SJCRH30 (cell line): ENCODE measurements around the gene L3MBTL3. TPM values are rescaled to one million over a fixed set of nuclear protein-coding genes. Genes with fewer than 3 reads are reported as not detected.
A peak's percentile ranks its signal among the peaks of the same experiment; 100 is the strongest.

Experiments used
- DNase-seq, 2 experiments: peaks; one replicate each; pipeline ENCODE4 v3.0.0-alpha.2; 2015 to 2020
- H3K27ac ChIP-seq: fragments of 250-450 bp; sonication (Bioruptor Pico); 2 replicates; pipeline ENCODE4 v1.5.1; 2020; ENCODE audit warnings: mild to moderate bottlenecking, moderate library complexity
- H3K27me3 ChIP-seq: fragments of 250-450 bp; sonication (Bioruptor Pico); 2 replicates; pipeline ENCODE4 v1.5.1; 2020; ENCODE audit warnings: mild to moderate bottlenecking, moderate library complexity
- H3K36me3 ChIP-seq: fragments of 250-450 bp; sonication (Bioruptor Pico); 2 replicates; pipeline ENCODE4 v1.5.1; 2020; ENCODE audit warnings: mild to moderate bottlenecking, moderate library complexity
- H3K4me1 ChIP-seq: fragments of 250-450 bp; sonication (Bioruptor Pico); 2 replicates; pipeline ENCODE4 v1.5.1; 2020; ENCODE audit warnings: mild to moderate bottlenecking, moderate library complexity
- H3K4me3 ChIP-seq: fragments of 250-450 bp; sonication (Bioruptor Pico); 2 replicates; pipeline ENCODE4 v1.5.1; 2020; ENCODE audit warnings: mild to moderate bottlenecking, moderate library complexity
- H3K9me3 ChIP-seq: fragments of 250-450 bp; sonication (Bioruptor Pico); replicated peaks from 2 replicates; pipeline ENCODE4 v1.5.1; 2020; ENCODE audit warnings: mild to moderate bottlenecking, moderate library complexity
- total RNA-seq: library from RNA; depleted of rRNA; stranded (reverse); fragments of >200 nt; shearing (Covaris generic); gene quantifications from 2 replicates; pipeline ENCODE4 v1.2.3, GENCODE V29; 2014

L3MBTL3 gene
- total RNA-seq, 1 experiment from 2014 or later = 9.8 TPM

DNA sequence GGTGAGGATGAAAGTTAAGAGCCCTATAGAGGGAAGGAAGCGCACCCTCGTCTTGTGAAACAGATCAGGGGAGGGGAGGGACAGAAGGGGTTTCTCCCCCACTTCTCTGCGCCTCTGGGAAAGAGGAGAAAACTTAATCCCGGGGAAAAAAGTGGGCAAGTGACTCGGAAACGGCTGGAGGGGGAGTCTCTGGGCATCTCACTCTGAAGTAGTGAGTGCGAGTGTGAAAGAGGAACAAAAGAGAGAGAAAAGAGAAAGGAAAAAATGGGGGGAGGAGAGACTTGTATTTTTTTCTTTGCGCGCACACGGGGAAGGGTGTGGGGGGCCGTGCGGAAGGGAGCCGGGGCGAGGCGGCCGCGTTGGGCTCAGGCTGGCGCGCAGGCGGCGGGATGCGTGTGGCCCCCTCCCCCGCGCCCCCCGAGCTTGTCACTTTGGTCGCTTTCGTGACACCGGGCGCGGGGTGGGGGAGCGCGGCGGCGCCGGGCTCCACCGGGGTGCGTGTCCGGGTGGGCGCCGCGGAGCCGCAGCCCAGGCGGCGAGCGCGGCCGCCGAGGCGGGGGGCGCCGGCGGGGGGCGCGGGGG lies 454 bp downstream of the L3MBTL3 start:
- no peak for DNase-seq
- H3K4me3 ChIP-seq = peak overlapping the region; percentile 97

DNA sequence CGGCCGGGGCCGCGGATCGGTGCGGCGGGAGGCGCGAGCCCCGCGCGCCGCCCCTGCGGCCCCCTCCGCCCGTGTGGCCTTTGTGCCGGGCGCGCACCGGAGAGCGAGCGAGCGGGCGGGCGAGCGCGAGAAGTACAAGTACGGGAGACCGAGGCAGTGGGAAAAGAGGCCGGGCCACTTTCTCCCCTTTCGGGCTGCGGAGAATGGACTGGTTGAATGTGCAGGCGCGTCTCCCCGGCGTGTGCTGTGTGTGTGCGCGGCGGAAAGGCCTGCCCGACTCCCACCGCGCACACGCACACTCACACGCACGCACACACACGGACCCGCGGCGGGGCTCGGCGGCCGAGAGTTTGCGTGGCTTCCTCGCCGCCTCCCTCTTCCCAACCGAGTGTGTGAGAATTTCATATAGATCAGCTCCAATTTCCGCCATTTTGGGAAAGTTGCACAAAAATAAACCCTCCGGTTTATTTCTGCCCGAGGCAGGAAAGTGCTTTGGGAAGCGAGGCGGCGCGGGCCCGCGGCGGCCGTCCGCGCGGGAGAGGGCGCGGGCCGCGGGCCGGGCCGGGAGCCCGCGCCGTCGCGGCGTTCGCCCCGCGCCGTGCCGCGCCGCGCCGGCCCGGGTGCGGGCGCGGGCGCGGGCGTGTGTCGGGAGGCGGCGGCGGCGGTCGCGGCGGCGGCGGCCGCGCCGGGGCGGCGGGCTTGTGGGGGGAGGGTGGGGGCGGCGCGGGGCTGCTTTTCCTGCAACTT lies 1.1 kb downstream of the L3MBTL3 start:
- Histone ChIP-seq H3K27ac (peak overlapping the region; percentile 48; the same call in 1 of the 2 replicates), H3K9me3 (no peaks in the 10 kb centered on the region), H3K36me3 (no peaks in the 10 kb centered on the region), H3K27me3 (no peaks in the 10 kb centered on the region), H3K4me3 (peak overlapping the region; percentile 97), H3K4me1 (no peaks in the 10 kb centered on the region)
- peak; percentile 44 to 60 for DNase-seq

More for the DNA sequence above, 454 bp downstream of the L3MBTL3 start:
- Histone ChIP-seq H3K4me1 (no peaks in the 10 kb centered on the region), H3K36me3 (no peaks in the 10 kb centered on the region), H3K27me3 (no peaks in the 10 kb centered on the region), H3K9me3 (no peaks in the 10 kb centered on the region), H3K27ac (peak overlapping the region; percentile 13; the same call in 1 of the 2 replicates)

DNA sequence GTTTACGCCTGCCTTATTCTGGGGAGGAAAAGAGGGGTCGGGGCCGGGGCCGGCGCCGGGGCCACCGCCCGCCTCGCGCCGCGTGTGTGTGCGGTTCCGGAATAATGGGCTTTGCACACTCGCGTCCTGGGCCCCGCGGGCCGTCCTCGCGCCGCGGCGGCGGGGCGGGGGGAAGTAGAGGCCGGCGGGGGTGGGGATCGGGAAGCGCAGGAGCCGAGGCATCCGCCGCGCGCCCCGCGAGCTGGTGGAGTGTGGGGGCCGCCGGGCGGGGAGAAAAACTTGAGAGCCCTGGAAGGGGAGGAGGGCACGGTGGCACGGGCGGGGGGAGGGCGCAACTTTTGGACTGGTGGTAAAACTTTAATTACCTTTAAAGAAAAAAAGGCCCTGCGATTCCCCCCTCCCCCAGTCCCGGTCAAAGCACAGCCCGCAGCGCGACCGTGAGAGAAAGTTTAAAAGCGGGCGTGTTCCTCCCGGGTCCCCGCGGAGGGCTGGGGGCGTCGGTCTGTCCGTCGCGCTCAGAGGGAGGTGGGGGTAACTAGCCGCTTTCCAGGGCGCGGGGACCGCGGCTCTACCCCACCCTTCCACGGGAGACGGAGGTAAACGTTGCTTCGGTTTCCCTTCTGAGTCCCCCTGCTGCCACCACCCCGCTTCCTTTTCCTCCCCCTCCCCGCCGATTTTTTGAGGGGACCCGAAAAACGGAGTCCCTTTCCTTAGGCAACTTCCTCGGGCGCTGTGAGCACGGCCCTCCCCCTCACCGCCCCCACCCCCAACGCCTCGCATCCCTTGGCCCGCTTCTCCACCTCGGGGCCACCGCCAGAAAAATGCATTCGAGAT lies 1.9 kb downstream of the L3MBTL3 start:
- no peaks in the 10 kb centered on the region for H3K4me1 ChIP-seq
- H3K9me3 ChIP-seq = no peaks in the 10 kb centered on the region
- H3K27ac ChIP-seq = no peak overlapping the region
- peak overlapping the region; percentile 97 for H3K4me3 ChIP-seq
- DNase-seq = peak; percentile 23 to 40
- no peaks in the 10 kb centered on the region for H3K27me3 ChIP-seq
- H3K36me3 ChIP-seq = no peaks in the 10 kb centered on the region; the same call in 1 of the 2 replicates

DNA sequence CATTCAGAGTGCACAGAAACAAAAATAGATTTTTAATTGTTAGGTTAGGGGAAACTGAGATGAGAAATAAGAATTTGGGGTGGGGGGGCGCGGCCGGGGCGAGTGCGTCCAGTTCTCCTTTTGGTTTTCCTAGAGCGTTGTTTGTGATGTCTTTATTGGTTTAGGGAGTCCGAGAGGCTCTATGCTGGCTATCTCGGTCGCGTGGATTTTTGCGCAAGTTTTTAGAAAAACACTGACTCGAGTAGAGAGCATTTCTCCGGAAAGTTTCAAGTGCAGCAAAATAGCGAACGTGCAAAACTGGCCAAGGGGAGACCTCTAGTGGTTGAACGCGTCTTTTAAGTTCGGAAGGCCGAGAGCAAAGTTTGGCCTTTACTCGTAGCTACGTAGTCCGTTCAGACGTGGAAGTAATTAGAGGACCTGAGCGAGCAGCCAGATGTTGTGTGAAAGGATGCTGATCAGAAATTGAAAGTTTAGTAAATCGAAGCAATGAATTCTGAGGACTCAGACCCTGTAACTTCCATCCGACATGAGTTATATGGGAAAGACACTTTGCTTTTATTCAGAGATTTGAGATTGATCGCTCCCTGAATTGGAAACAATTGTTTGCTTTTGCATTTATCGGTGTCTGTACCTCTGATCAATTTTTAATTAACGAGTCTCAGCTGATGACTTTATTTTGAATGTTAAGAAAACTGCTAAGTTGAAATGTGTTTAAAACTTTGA lies 2.7 kb downstream of the L3MBTL3 start:
- DNase-seq = peak; percentile 74 to 91

DNA sequence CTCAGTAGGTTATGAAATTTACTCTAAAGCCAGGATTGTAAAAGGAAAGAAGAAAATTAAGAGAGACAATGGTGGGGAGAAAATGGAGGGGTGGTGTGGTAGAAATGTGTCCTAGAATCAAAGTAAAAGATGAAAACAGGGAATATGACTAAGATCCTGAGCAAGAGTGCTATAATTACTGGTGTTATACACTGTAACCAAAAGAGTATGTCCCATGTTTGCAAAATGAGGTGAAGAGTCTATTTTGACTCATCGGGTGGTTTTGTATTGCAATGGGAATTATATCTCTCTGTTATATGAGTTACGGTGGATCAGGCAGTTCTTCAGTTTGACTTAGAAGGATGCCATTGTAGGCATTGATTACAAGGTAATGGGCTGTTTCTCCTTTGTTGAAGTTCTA lies 8.5 kb downstream of the L3MBTL3 start:
- no peaks in the 10 kb centered on the region for H3K27me3 ChIP-seq
- H3K36me3 ChIP-seq = no peaks in the 10 kb centered on the region; the same call in 1 of the 2 replicates
- H3K9me3 ChIP-seq = no peaks in the 10 kb centered on the region
- H3K4me3 ChIP-seq = no peak overlapping the region
- no peaks in the 10 kb centered on the region for H3K4me1 ChIP-seq
- no peak for DNase-seq
- H3K27ac ChIP-seq = no peak overlapping the region

More for the DNA sequence above, 2.7 kb downstream of the L3MBTL3 start:
- no peak overlapping the region for H3K27ac ChIP-seq
- H3K36me3 ChIP-seq = no peaks in the 10 kb centered on the region; the same call in 1 of the 2 replicates
- H3K4me3 ChIP-seq = peak overlapping the region; percentile 97
- H3K4me1 ChIP-seq = no peaks in the 10 kb centered on the region
- H3K9me3 ChIP-seq = no peaks in the 10 kb centered on the region
- no peaks in the 10 kb centered on the region for H3K27me3 ChIP-seq

DNA sequence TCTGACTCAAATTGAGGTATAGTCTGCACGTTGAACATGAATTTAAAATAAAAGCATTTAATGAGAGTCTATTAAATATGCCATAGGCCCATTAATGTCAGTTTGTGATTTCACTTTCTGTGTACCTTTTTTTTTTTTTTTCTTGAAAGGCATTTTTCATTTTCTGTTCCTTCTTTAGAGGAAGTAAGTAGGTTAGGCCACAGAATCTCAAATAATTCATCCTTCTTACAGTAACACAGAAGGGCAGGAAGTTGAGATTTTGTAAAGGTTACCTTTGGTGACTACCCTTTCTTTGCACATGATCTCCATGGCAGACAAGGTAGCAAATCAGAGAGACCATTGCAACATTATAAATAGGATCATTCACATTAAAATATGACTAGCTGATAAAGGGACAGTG lies 9.6 kb downstream of the L3MBTL3 start:
- no peaks in the 10 kb centered on the region for H3K9me3 ChIP-seq
- DNase-seq = no peak
- no peak overlapping the region for H3K27ac ChIP-seq
- H3K27me3 ChIP-seq = no peaks in the 10 kb centered on the region
- H3K4me1 ChIP-seq = no peaks in the 10 kb centered on the region
- H3K36me3 ChIP-seq = no peaks in the 10 kb centered on the region; the same call in 1 of the 2 replicates
- H3K4me3 ChIP-seq = no peak overlapping the region

DNA sequence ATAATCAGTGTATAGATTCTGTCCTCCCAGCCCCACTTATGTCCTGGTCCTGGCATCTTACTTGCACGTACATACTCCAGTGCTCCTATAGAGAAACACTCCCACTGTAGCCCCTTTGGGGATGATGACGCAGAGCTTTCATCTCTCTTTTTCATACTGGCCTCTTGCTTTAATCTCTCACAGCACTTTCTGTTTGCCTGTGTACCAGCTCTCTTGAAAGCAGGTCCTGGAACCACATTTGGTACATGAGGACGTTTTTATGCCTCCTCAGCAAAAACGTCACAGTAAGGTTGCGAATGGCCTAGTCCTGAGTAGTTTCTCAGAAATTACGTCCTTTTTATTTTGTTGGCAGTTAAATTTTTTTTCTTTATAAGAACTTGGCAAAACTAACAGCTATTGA lies 10.8 kb downstream of the L3MBTL3 start:
- Histone ChIP-seq H3K27me3 (no peaks in the 10 kb centered on the region), H3K4me3 (no peak overlapping the region), H3K27ac (no peak overlapping the region), H3K4me1 (no peaks in the 10 kb centered on the region), H3K9me3 (no peaks in the 10 kb centered on the region), H3K36me3 (no peaks in the 10 kb centered on the region; the same call in 1 of the 2 replicates)
- no peak for DNase-seq

DNA sequence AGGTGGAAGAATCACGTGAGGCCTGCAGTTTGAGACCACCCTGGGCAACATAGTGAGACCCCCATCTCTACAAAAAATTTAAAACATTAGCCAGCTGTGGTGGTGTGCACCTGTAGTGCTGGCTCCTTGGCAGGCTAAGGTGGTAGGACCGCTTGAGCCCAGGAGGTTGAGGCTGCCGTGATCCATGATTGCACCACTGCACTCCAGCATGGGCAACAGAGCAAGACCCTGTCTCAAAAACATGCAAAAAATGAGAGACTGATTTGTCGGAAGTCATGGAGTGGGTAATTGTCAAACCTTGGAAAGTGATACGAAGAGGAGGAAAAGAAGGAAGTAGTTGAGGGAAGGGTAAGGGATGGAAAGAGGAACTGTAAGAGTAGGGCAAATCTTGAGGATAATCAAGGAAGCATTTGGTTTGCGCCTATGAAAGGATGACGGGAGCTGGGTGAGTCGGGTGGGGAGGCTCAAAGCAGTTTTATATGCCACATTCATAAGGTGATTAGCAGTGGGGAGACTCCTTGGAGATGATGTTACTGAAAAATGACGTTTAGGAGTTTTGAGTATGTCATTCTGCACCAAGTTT lies 14.5 kb downstream of the L3MBTL3 start:
- Histone ChIP-seq H3K9me3 (no peaks in the 10 kb centered on the region), H3K27ac (no peak overlapping the region), H3K27me3 (no peaks in the 10 kb centered on the region), H3K36me3 (no peaks in the 10 kb centered on the region), H3K4me1 (no peaks in the 10 kb centered on the region), H3K4me3 (no peak overlapping the region)
- no peak for DNase-seq

DNA sequence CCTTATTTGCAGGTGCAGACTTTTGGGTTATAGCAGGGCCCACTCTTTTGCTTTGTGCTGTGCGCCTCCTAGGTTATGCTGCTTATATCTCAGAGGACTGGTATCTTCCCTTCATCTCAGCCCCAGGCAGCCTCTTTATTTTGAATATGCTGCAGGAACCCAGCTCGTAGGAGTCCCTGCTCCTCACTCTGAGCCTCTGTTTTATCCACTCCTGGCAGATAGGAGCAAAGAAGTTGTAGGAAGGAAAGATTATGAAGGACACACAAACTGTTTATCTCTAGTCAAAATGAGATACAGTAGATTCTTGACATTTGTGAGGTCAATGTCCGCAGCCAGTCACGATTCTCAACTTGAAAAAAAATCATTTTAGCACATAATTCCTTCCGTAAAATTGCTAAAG lies 15.6 kb downstream of the L3MBTL3 start:
- no peak for DNase-seq
- H3K36me3 ChIP-seq = no peaks in the 10 kb centered on the region
- H3K4me1 ChIP-seq = no peaks in the 10 kb centered on the region
- H3K27ac ChIP-seq = no peak overlapping the region
- no peaks in the 10 kb centered on the region for H3K9me3 ChIP-seq
- no peak overlapping the region for H3K4me3 ChIP-seq
- H3K27me3 ChIP-seq = no peaks in the 10 kb centered on the region

DNA sequence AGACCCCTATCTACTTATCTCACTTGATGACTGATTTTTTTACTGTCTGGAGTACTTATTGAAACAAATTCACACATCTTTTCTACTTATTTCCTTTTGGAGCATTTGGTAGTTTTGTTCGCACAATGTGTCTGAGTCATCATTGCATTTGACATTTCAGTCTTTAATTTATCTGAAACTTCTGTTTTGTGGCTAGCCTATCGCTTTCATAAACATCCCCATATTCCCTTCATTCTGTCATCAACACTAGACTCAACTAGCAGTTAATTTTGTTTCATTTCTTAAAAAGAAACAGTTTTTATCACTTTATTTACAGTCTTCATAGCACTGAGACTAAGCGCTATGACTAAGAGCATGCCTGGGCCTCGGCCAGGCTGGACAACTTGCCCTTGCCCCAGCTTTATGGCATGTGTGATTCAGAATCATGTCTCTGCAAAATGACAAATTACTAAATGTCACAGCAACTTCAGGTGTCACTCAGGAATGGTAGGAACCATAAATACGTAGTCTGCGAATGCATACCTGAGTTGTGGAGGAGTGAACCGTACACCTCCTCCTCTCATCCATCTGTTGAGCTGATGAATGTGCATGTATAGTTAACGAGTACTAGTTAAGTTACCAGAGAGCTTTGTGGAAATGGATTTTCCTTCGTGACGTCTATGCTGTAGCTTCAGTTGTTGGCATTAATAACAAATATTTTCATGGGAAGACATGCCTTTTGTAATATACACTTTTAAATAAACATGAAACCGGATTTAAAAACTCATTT lies 16.2 kb downstream of the L3MBTL3 start:
- DNase-seq = no peak
- no peaks in the 10 kb centered on the region for H3K27me3 ChIP-seq
- no peaks in the 10 kb centered on the region for H3K9me3 ChIP-seq
- H3K4me3 ChIP-seq = no peak overlapping the region
- no peak overlapping the region for H3K27ac ChIP-seq
- H3K36me3 ChIP-seq = no peaks in the 10 kb centered on the region
- no peaks in the 10 kb centered on the region for H3K4me1 ChIP-seq

DNA sequence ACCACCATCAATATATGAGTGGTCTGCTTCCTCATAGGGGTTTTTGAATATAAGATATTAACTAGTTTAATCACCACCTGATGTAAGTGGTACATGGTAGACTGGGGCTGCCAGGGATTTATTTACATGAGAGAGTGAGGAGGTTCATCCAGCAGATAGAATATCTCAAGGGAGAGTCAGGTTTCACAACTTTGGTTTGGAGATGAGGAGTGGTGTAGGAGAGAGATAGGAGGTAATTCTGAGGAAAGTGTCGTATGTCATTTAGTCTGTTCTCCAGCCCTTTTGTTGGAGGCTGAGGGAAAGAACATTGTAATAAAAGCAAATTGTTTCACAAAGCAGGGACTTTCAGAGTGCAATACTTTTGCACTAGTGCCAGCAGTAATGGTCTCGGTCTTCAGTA lies 16.8 kb downstream of the L3MBTL3 start:
- no peak overlapping the region for H3K4me3 ChIP-seq
- H3K27ac ChIP-seq = no peak overlapping the region
- no peaks in the 10 kb centered on the region for H3K9me3 ChIP-seq
- H3K27me3 ChIP-seq = no peaks in the 10 kb centered on the region
- no peaks in the 10 kb centered on the region for H3K36me3 ChIP-seq
- DNase-seq = peak in 1 of 2 experiments; percentile 2
- no peaks in the 10 kb centered on the region for H3K4me1 ChIP-seq

DNA sequence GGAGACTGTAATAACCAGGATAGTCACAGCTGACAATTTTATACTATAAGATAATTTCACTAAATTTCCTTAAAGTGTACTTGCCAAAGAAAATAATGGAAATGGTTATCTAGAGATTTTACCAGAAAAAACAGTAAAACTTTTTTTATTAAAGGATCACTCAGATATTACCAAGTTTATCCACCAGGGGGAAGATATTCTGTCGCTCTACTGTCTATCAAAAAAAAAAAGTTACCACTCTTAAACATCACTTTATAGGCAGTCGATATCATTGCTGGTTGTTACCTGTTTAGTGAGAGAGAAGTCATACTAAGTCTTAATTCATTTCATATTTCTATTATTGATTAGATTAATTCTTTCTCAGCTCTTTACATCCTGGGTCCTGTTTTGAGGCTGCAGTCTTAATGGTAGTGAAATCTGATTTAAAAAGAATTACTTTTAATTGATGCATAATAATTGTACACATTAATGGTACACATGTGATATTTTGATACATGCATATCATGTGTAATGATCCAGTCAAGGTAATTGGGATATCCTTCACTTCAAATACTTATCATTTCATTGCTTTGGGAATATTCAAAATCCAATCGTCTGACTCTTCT lies 18.9 kb downstream of the L3MBTL3 start:
- H3K9me3 ChIP-seq = no peaks in the 10 kb centered on the region
- no peak overlapping the region for H3K4me3 ChIP-seq
- H3K36me3 ChIP-seq = no peaks in the 10 kb centered on the region
- H3K4me1 ChIP-seq = no peaks in the 10 kb centered on the region
- no peaks in the 10 kb centered on the region for H3K27me3 ChIP-seq
- DNase-seq = peak in 1 of 2 experiments; percentile 20
- H3K27ac ChIP-seq = no peak overlapping the region

DNA sequence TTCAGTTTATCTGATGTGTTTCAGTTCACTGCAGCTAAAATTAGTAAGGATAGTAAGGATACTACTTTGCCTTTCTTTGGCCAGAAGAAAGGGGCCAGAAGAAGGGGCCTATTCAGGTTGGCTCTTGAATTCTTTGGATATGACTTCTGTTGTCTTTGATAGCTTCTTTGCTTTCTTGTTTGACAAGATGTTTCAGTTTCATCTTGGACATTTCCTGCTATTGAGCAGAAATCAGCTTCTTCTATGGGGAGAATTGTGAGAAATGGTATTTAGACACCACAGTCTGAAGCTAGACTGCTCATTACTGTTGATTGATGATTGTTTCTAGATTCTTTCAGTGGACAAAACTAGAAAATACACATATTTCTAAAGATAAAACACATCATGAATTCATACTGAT lies 23.2 kb downstream of the L3MBTL3 start:
- Histone ChIP-seq H3K4me1 (no peaks in the 10 kb centered on the region), H3K9me3 (no peaks in the 10 kb centered on the region), H3K4me3 (no peak overlapping the region), H3K27ac (no peak overlapping the region), H3K36me3 (no peaks in the 10 kb centered on the region), H3K27me3 (no peaks in the 10 kb centered on the region)
- DNase-seq = no peak
